B cell (primary cell): ENCODE measurements around the gene STIMATE. TPM values are rescaled to one million over a fixed set of nuclear protein-coding genes. Genes with fewer than 3 reads are reported as not detected.

Experiments
- ATAC-seq: fragments of 200-7000 bp; cut with Tn5 transposase; one replicate; pipeline ENCODE4 v1.10.0; 2021; ENCODE audit warnings: low read depth, mild to moderate bottlenecking, moderate number of reproducible peaks, moderate library complexity
- CTCF ChIA-PET: fragments of 350-600 bp; sonication (Branson Sonifier 250); formaldehyde crosslinking; loops from one replicate; lab custom pipeline; 2021; ENCODE audit warnings: antibody characterized with exemption, inconsistent platforms; lab: Charles Lee
- POLR2A ChIA-PET: fragments of 350-600 bp; sonication (Branson Sonifier 250); formaldehyde crosslinking; loops from one replicate; lab custom pipeline; 2021; ENCODE audit warnings: antibody characterized with exemption; lab: Charles Lee
- DNase-seq: peaks from one replicate; pipeline ENCODE4 v3.0.0; 2013
- H2AFZ ChIP-seq: 2 replicates; pipeline ENCODE4 v1.6.1; 2012; ENCODE audit warnings: mild to moderate bottlenecking, low read depth, low read length; ENCODE audit not compliant: insufficient read depth, poor library complexity, severe bottlenecking
- H3K27ac ChIP-seq, 2 donors: 1 replicate in 1 of 2; 2 replicates in 1 of 2; pipeline ENCODE4 v1.5.1; 2012 to 2013; ENCODE audit warnings: low read length in 2 of 2, mild to moderate bottlenecking in 2 of 2, moderate library complexity in 1 of 2
- H3K27me3 ChIP-seq, 4 experiments: fragments of 200-600 bp in 1 of 4; sonication (generic) in 1 of 4; replicated peaks in 1 of 4; 1 replicate in 2 of 4; 2 replicates in 2 of 4; pipeline versions ENCODE4 v1.6.1 to v1.7.0; 2013 to 2016; ENCODE audit warnings: low read length in 3 of 4, mild to moderate bottlenecking in 2 of 4, mixed read lengths in 1 of 4, moderate library complexity in 1 of 4; ENCODE audit not compliant: insufficient read depth in 4 of 4, control insufficient read depth in 3 of 4; ENCODE audit errors: control extremely low read depth in 1 of 4
- H3K36me3 ChIP-seq, 2 experiments: replicated peaks in 1 of 2; 1 replicate in 1 of 2; 2 replicates in 1 of 2; pipeline versions ENCODE4 v1.6.1 to v1.7.1; 2013; ENCODE audit warnings: low read length in 1 of 2; ENCODE audit not compliant: insufficient read depth in 2 of 2, control insufficient read depth in 1 of 2; ENCODE audit errors: control extremely low read depth in 1 of 2, extremely low read depth in 1 of 2
- H3K4me1 ChIP-seq, 2 donors: fragments of 200-600 bp in 1 of 2; sonication (generic) in 1 of 2; 1 replicate in 1 of 2; 2 replicates in 1 of 2; pipeline versions ENCODE4 v1.5.1 to v1.6.1; 2013 to 2017; ENCODE audit warnings: low read length in 2 of 2; ENCODE audit not compliant: control insufficient read depth in 2 of 2, insufficient read depth in 2 of 2
- H3K4me2 ChIP-seq: replicated peaks from 2 replicates; pipeline ENCODE3; 2012; ENCODE audit warnings: mild to moderate bottlenecking, low read depth, low read length; ENCODE audit not compliant: poor library complexity, severe bottlenecking
- H3K4me3 ChIP-seq, 5 experiments: fragments of 200-600 bp in 1 of 5; sonication (generic) in 1 of 5; 1 replicate in 3 of 5; 2 replicates in 2 of 5; pipeline versions ENCODE4 v1.5.1 to v1.7.0; 2011 to 2016; ENCODE audit warnings: low read length in 4 of 5, mild to moderate bottlenecking in 4 of 5, low read depth in 2 of 5, control low read depth in 1 of 5, moderate library complexity in 1 of 5; ENCODE audit not compliant: insufficient read depth in 1 of 5; ENCODE audit errors: control extremely low read depth in 1 of 5, extremely low read depth in 1 of 5
- H3K79me2 ChIP-seq: fragments of 200-600 bp; sonication (generic); one replicate; pipeline ENCODE4 v1.6.0; 2016; ENCODE audit warnings: low read length; ENCODE audit not compliant: control insufficient read depth, insufficient read depth
- H3K9ac ChIP-seq: fragments of 200-600 bp; sonication (generic); 2 replicates; pipeline ENCODE4 v1.6.1; 2017; ENCODE audit warnings: mild to moderate bottlenecking, low read length, moderate library complexity
- H3K9me3 ChIP-seq, 3 donors: one replicate each; pipeline versions ENCODE4 v1.6.1 to v1.7.1; 2013; ENCODE audit warnings: low read length in 2 of 3; ENCODE audit not compliant: control insufficient read depth in 2 of 3, insufficient read depth in 1 of 3; ENCODE audit errors: control extremely low read depth in 1 of 3
- H4K20me1 ChIP-seq: 2 replicates; pipeline ENCODE4 v1.6.0; 2012; ENCODE audit warnings: mild to moderate bottlenecking, low read length; ENCODE audit not compliant: insufficient read depth, control insufficient read depth, poor library complexity, severe bottlenecking
- H3K27ac Mint-ChIP-seq: one replicate; pipeline ENCODE4 v1.8.0; 2021; ENCODE audit warnings: mixed read lengths
- H3K27me3 Mint-ChIP-seq: one replicate; pipeline ENCODE4 v1.8.0; 2021; ENCODE audit warnings: mixed read lengths
- H3K4me1 Mint-ChIP-seq: one replicate; pipeline ENCODE4 v1.8.0; 2021; ENCODE audit warnings: mixed read lengths
- H3K4me3 Mint-ChIP-seq: one replicate; pipeline ENCODE4 v1.8.0; 2021; ENCODE audit warnings: mixed read lengths
- H3K9me3 Mint-ChIP-seq: one replicate; pipeline ENCODE4 v1.8.0; 2022; ENCODE audit warnings: mixed read lengths; ENCODE audit not compliant: insufficient read depth
- CTCF ChIP-seq: fragments of 200-600 bp; IDR thresholded peaks from one replicate; pipeline ENCODE4 v1.8.0; 2022; ENCODE audit warnings: antibody characterized with exemption, mild to moderate bottlenecking
- EZH2 ChIP-seq: IDR thresholded peaks from 2 replicates; pipeline ENCODE4 v1.6.1; 2012; ENCODE audit warnings: borderline replicate concordance, low read depth, mild to moderate bottlenecking, moderate library complexity, low read length; ENCODE audit not compliant: insufficient read depth, poor library complexity, severe bottlenecking
- WGBS: methylation state at CpG from one replicate; pipeline ENCODE4 v1.1.5; 2013; ENCODE audit warnings: missing lambda C conversion rate; ENCODE audit not compliant: insufficient coverage; 5-methylcytosine and 5-hydroxymethylcytosine counted together
- intact Hi-C: fragments of 100-400 bp; cut with micrococcal nuclease; formaldehyde crosslinking; loops from one replicate; pipeline ENCODE4 v1.10.0; 2022
- polyA plus RNA-seq: library from polyadenylated mRNA; depleted of rRNA; stranded (reverse); fragments of >200 nt; gene quantifications from 2 replicates; pipeline ENCODE4 v1.2.3, GENCODE V29; 2012
- total RNA-seq, 2 donors: library from RNA; stranded (reverse); fragments of 120-200 nt in 1 of 2; gene quantifications; 1 replicate in 1 of 2; 2 replicates in 1 of 2; pipeline versions ENCODE4 v1.2.3 to v1.2.4, GENCODE V29; 2013 to 2022

The STIMATE gene
- total and polyA plus RNA-seq, 2 donors (not counting 1 experiment from before 2014, with no cell fraction given): 24.6 to 38.4 TPM

- Mint-ChIP-seq H3K27me3 (no peaks in the 10 kb centered on the region), H3K4me3 (no peak overlapping the region), H3K9me3 (no peaks in the 10 kb centered on the region), H3K27ac (no peak overlapping the region), H3K4me1 (peaks cover 3% of the 10 kb centered on the region)
- peaks cover 3 to 19% of the 10 kb centered on the region in 2 experiments for H3K36me3 ChIP-seq
- ChIA-PET POLR2A (no interaction called here), CTCF (interaction anchor here (0.9 to 2.2 kb wide), 3 partner anchors 48 to 107 kb away, joined by 3 to 6 read pairs (median 3); no protein-coding TSS in a partner anchor)
- no peak overlapping the region for H3K9ac ChIP-seq
- H3K4me2 ChIP-seq: no peak overlapping the region
- H3K4me1 ChIP-seq: peaks cover 2% of the 10 kb centered on the region in 2 donors
- no peaks in the 10 kb centered on the region for H3K27me3 ChIP-seq
- no peak for ATAC-seq
- no peak overlapping the region for H3K27ac ChIP-seq
- no peak for DNase-seq
- H3K4me3 ChIP-seq: no peak overlapping the region
- H4K20me1 ChIP-seq: no peaks in the 10 kb centered on the region
- no peaks in the 10 kb centered on the region for H3K9me3 ChIP-seq
- no peak overlapping the region for H2AFZ ChIP-seq
- H3K79me2 ChIP-seq: no peaks in the 10 kb centered on the region
- no peak for TF ChIP-seq CTCF
- TF ChIP-seq EZH2: no peak
- intact Hi-C loops: no loop called here
These were observed 42.3 kb upstream of the STIMATE start for GRCh38 chr3:52939600-52939999.

GRCh38 chr3:52934630-52935530 is 37.5 kb upstream of the STIMATE start:
- Histone ChIP-seq H3K36me3 (peaks cover 2% of the 10 kb centered on the region in 2 experiments), H4K20me1 (no peaks in the 10 kb centered on the region), H3K27me3 (no peaks in the 10 kb centered on the region), H3K9ac (no peak overlapping the region), H3K4me3 (no peak overlapping the region), H3K4me2 (peak overlapping the region; percentile 2), H3K9me3 (no peaks in the 10 kb centered on the region), H3K4me1 (peaks cover 19 to 20% of the 10 kb centered on the region in 2 donors), H3K79me2 (no peaks in the 10 kb centered on the region), H2AFZ (peak overlapping the region; percentile 68), H3K27ac (peak overlapping the region in 1 of 2 donors; percentile 50)
- ATAC-seq: peak; percentile 87
- ChIA-PET POLR2A (no interaction called here), CTCF (interaction anchor here (0.6 to 3.0 kb wide), 31 partner anchors 9 to 193 kb away, joined by 3 to 20 read pairs (median 4); partner anchors contain the start of genes SFMBT1 and STIMATE)
- peak; percentile 69 for DNase-seq
- no peaks in the 10 kb centered on the region for H3K9me3 Mint-ChIP-seq
- no peak overlapping the region for H3K4me3 Mint-ChIP-seq
- peak overlapping the region; percentile 53 for H3K27ac Mint-ChIP-seq
- intact Hi-C loops: loop anchor here (1.0 to 5.0 kb wide), 5 partner anchors 38 to 193 kb away; partner anchors contain the start of genes SFMBT1 and STIMATE
- no CpG with 5 or more reads among the region's 8 CpGs for WGBS
- H3K4me1 Mint-ChIP-seq: peaks cover 21% of the 10 kb centered on the region
- no peak for TF ChIP-seq EZH2
- peak; percentile 83 for TF ChIP-seq CTCF
- no peaks in the 10 kb centered on the region for H3K27me3 Mint-ChIP-seq
